Measurements from ENCODE around the gene GCFC2. TPM values are rescaled to one million over a fixed set of nuclear protein-coding genes. Genes with fewer than 3 reads are reported as not detected.

Gene GCFC2
- total and polyA plus RNA-seq, 9 of the 15 experiments (the other 6 are each of a cell fraction or from before 2014, with no cell fraction given) = 10.5 to 40.6 (median 23.0) TPM

DNA sequence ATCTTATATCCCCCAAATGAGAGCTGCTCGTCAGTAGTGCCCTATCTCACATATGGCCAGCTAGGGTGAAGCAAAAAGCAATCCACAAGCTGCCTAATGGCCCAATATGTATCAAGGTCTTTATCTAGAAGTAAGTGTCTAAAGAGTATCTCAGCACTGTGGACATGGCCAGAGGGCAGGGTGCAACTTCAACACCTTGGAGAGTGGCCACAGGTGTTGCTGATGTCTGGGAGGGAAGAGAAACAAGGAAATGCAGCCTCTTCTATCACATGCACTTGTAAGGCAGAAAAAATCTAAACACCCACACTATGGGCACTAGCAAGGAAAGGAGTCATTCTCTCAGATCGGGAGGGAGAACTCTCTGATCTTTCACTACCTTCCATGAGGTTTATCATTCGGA, 87.8 kb downstream of the GCFC2 start:
- no TSS peak for BruUV-seq (replicated peaks)
- no peak overlapping the region for H3K4me3 ChIP-seq
- TF ChIP-seq, protein P1, sequence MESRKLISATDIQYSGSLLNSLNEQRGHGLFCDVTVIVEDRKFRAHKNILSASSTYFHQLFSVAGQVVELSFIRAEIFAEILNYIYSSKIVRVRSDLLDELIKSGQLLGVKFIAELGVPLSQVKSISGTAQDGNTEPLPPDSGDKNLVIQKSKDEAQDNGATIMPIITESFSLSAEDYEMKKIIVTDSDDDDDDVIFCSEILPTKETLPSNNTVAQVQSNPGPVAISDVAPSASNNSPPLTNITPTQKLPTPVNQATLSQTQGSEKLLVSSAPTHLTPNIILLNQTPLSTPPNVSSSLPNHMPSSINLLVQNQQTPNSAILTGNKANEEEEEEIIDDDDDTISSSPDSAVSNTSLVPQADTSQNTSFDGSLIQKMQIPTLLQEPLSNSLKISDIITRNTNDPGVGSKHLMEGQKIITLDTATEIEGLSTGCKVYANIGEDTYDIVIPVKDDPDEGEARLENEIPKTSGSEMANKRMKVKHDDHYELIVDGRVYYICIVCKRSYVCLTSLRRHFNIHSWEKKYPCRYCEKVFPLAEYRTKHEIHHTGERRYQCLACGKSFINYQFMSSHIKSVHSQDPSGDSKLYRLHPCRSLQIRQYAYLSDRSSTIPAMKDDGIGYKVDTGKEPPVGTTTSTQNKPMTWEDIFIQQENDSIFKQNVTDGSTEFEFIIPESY (CRISPR knock-in tag; IDR thresholded peaks at IDR 0.05) = no peak
- TF ChIP-seq ZNF165 (CRISPR knock-in tag; IDR thresholded peaks at IDR 0.05; ENCODE audit: borderline replicate concordance) (no peak), FOXA1 (IDR thresholded peaks at IDR 0.05; ENCODE audit: borderline replicate concordance) (no peak), HNRNPH1 (optimal IDR thresholded peaks at IDR 0.05; ENCODE audit: low read depth, low read length) (no peak), TSC22D4 (tag; IDR thresholded peaks at IDR 0.05) (no peak), MAZ (CRISPR knock-in tag; conservative IDR thresholded peaks at IDR 0.05 in 1 of 2, IDR thresholded peaks at IDR 0.05 in 1 of 2) (no peak), ZFP1 (CRISPR knock-in tag; IDR thresholded peaks at IDR 0.05) (no peak), NCOA2 (IDR thresholded peaks at IDR 0.05; ENCODE audit: partially characterized antibody in 2 of 2) (no peak)
- TF ChIP-seq, protein P2, sequence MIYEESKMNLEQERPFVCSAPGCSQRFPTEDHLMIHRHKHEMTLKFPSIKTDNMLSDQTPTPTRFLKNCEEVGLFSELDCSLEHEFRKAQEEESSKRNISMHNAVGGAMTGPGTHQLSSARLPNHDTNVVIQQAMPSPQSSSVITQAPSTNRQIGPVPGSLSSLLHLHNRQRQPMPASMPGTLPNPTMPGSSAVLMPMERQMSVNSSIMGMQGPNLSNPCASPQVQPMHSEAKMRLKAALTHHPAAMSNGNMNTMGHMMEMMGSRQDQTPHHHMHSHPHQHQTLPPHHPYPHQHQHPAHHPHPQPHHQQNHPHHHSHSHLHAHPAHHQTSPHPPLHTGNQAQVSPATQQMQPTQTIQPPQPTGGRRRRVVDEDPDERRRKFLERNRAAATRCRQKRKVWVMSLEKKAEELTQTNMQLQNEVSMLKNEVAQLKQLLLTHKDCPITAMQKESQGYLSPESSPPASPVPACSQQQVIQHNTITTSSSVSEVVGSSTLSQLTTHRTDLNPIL (CRISPR knock-in tag; IDR thresholded peaks at IDR 0.05) = no peak
- peaks cover 0 to 5% of the 10 kb centered on the region in 2 experiments; a peak in 1 of 5 replicates for H3K27me3 ChIP-seq (ENCODE audit: control insufficient read depth in 2 of 2, insufficient read depth in 2 of 2, low read length in 2 of 2)
- CTCF ChIA-PET (ENCODE audit: low intra/inter-chr PET ratio) = no interaction called here
- H3K4me2 ChIP-seq (ENCODE audit: insufficient read depth, low read length) = no peak overlapping the region
- no peaks in the 10 kb centered on the region for H4K20me1 ChIP-seq (replicated peaks; ENCODE audit: control insufficient read depth, insufficient read depth, low read length)
- DNase-seq (ENCODE audit: extremely low read depth in 1 of 4, low spot score in 3 of 4) (no peak), FAIRE-seq (no peak), ATAC-seq (no peak)
- H3K9me3 ChIP-seq (replicated peaks; ENCODE audit: control insufficient read depth, insufficient read depth, low read depth, low read length) = no peaks in the 10 kb centered on the region
- H3K4me1 ChIP-seq (replicated peaks in 1 of 2; ENCODE audit: control insufficient read depth in 2 of 2, insufficient read depth in 2 of 2, low read length in 2 of 2) = no peaks in the 10 kb centered on the region
- intact Hi-C loops (cut with micrococcal nuclease) (no loop called here), in situ Hi-C loops (cut with MboI) (loop anchor here (25.0 kb wide), 2 partner anchors 561 to 911 kb away; no protein-coding TSS in a partner anchor)
- no peaks in the 10 kb centered on the region for H3K79me2 ChIP-seq (ENCODE audit: control insufficient read depth, insufficient read depth, low read length)
- POLR2A ChIA-PET = no interaction called here
- 3% methylated on average over 3 of the region's 3 CpGs for WGBS (ENCODE audit: insufficient coverage, low coverage, missing lambda C conversion rate)
- no peak overlapping the region for H3K9ac ChIP-seq (ENCODE audit: insufficient read depth in 1 of 2, low read depth in 2 of 2, low read length in 2 of 2)
- H3K27ac ChIP-seq (ENCODE audit: extremely low read depth, low read depth, low read length) = no peak overlapping the region
- H3K36me3 ChIP-seq (ENCODE audit: control insufficient read depth, insufficient read depth, low read length) = no peaks in the 10 kb centered on the region
- H2AFZ ChIP-seq (ENCODE audit: low read depth, low read length) = no peak overlapping the region
- H3K9me1 ChIP-seq (ENCODE audit: control insufficient read depth, insufficient read depth, low read length) = no peaks in the 10 kb centered on the region

All from K562 (cell line).